CD14-positive monocyte (primary cell): ENCODE measurements around the gene EGFLAM. TPM values are rescaled to one million over a fixed set of nuclear protein-coding genes. Genes with fewer than 3 reads are reported as not detected.

Experiments used
- DNase-seq, 3 donors: peaks; one replicate each; pipeline ENCODE4 v3.0.0-alpha.2; 2011 to 2022
- H2AFZ ChIP-seq: 2 replicates; pipeline ENCODE4 v1.6.0; 2012; ENCODE audit warnings: mild to moderate bottlenecking, low read depth, low read length, inconsistent platforms; ENCODE audit not compliant: insufficient read depth, poor library complexity, severe bottlenecking
- H3K27ac ChIP-seq, 2 donors: 1 replicate in 1 of 2; 2 replicates in 1 of 2; pipeline ENCODE4 v1.5.1; 2012 to 2013; ENCODE audit warnings: low read length in 2 of 2, control low read depth in 1 of 2, inconsistent platforms in 1 of 2, low read depth in 1 of 2, mild to moderate bottlenecking in 1 of 2
- H3K27me3 ChIP-seq, 2 donors: one replicate each; pipeline versions ENCODE4 v1.6.0 to v1.6.1; 2011 to 2013; ENCODE audit warnings: low read length in 2 of 2; ENCODE audit not compliant: control insufficient read depth in 2 of 2, insufficient read depth in 2 of 2
- H3K36me3 ChIP-seq, 2 donors: replicated peaks in 1 of 2; 1 replicate in 1 of 2; 2 replicates in 1 of 2; pipeline versions ENCODE4 v1.5.1 to v1.6.1; 2012 to 2013; ENCODE audit warnings: low read length in 2 of 2, control low read depth in 1 of 2, inconsistent platforms in 1 of 2, mild to moderate bottlenecking in 1 of 2; ENCODE audit not compliant: insufficient read depth in 2 of 2, control insufficient read depth in 1 of 2
- H3K4me1 ChIP-seq, 2 donors: 1 replicate in 1 of 2; 2 replicates in 1 of 2; pipeline versions ENCODE4 v1.5.1 to v1.6.1; 2012 to 2013; ENCODE audit warnings: low read length in 2 of 2, control low read depth in 1 of 2, inconsistent platforms in 1 of 2, mild to moderate bottlenecking in 1 of 2, moderate library complexity in 1 of 2; ENCODE audit not compliant: insufficient read depth in 2 of 2, control insufficient read depth in 1 of 2
- H3K4me2 ChIP-seq: replicated peaks from 2 replicates; pipeline ENCODE3; 2012; ENCODE audit warnings: low read length, moderate library complexity, mild to moderate bottlenecking; ENCODE audit not compliant: poor library complexity, severe bottlenecking; ENCODE audit errors: extremely low read depth
- H3K4me3 ChIP-seq, 3 experiments: fragments of 200-600 bp in 1 of 3; sonication (generic) in 1 of 3; replicated peaks in 1 of 3; 1 replicate in 2 of 3; 2 replicates in 1 of 3; pipeline ENCODE4 v1.5.1; 2011 to 2013; ENCODE audit warnings: low read length in 3 of 3, mild to moderate bottlenecking in 3 of 3, control low read depth in 2 of 3, low read depth in 2 of 3, inconsistent platforms in 1 of 3, moderate library complexity in 1 of 3
- H3K79me2 ChIP-seq: 2 replicates; pipeline ENCODE4 v1.6.0; 2012; ENCODE audit warnings: mild to moderate bottlenecking, control low read depth, inconsistent platforms, low read length, moderate library complexity; ENCODE audit not compliant: insufficient read depth
- H3K9ac ChIP-seq: 2 replicates; pipeline ENCODE4 v1.6.0; 2017; ENCODE audit warnings: low read length, mild to moderate bottlenecking; ENCODE audit not compliant: insufficient read depth, poor library complexity, severe bottlenecking
- H3K9me3 ChIP-seq, 2 donors: replicated peaks in 1 of 2; 1 replicate in 1 of 2; 2 replicates in 1 of 2; pipeline versions ENCODE4 v1.5.1 to v1.6.1; 2012 to 2013; ENCODE audit warnings: low read length in 2 of 2, control low read depth in 1 of 2; ENCODE audit not compliant: control insufficient read depth in 1 of 2, insufficient read depth in 1 of 2
- H4K20me1 ChIP-seq: 2 replicates; pipeline ENCODE4 v1.6.0; 2012; ENCODE audit warnings: mild to moderate bottlenecking, low read length, control low read depth, moderate library complexity; ENCODE audit not compliant: insufficient read depth
- H3K27ac Mint-ChIP-seq, 7 donors: one replicate each; pipeline ENCODE4 v1.8.0; 2020; ENCODE audit warnings: mild to moderate bottlenecking in 7 of 7, mixed read lengths in 7 of 7, moderate library complexity in 6 of 7, inconsistent platforms in 2 of 7
- H3K27me3 Mint-ChIP-seq, 3 donors: one replicate each; pipeline ENCODE4 v1.8.0; 2021 to 2022; ENCODE audit warnings: low read depth in 3 of 3, mild to moderate bottlenecking in 3 of 3, mixed read lengths in 3 of 3, moderate library complexity in 3 of 3, inconsistent platforms in 1 of 3
- H3K36me3 Mint-ChIP-seq, 2 donors: one replicate each; pipeline ENCODE4 v1.8.0; 2020; ENCODE audit warnings: mixed read lengths in 2 of 2, inconsistent platforms in 1 of 2, mild to moderate bottlenecking in 1 of 2
- H3K4me1 Mint-ChIP-seq: one replicate; pipeline ENCODE4 v1.8.0; 2020; ENCODE audit warnings: mild to moderate bottlenecking, mixed read lengths
- H3K4me3 Mint-ChIP-seq, 2 donors: one replicate each; pipeline ENCODE4 v1.8.0; 2020; ENCODE audit warnings: mild to moderate bottlenecking in 2 of 2, mixed read lengths in 2 of 2, moderate library complexity in 1 of 2
- H3K9me3 Mint-ChIP-seq, 7 donors: one replicate each; pipeline ENCODE4 v1.8.0; 2020 to 2022; ENCODE audit warnings: mixed read lengths in 7 of 7, mild to moderate bottlenecking in 6 of 7, moderate library complexity in 6 of 7, inconsistent platforms in 2 of 7
- WGBS: methylation state at CpG from one replicate; pipeline ENCODE4 v1.1.5; 2013; ENCODE audit warnings: missing lambda C conversion rate; ENCODE audit not compliant: insufficient coverage; 5-methylcytosine and 5-hydroxymethylcytosine counted together
- intact Hi-C, 2 donors: fragments of 100-400 bp; cut with micrococcal nuclease; formaldehyde crosslinking; loops; one replicate each; pipeline versions ENCODE4 v1.15.0 to v1.15.1; 2023
- polyA plus RNA-seq, 3 donors: library from polyadenylated mRNA; depleted of rRNA in 1 of 3; unstranded in 2 of 3; stranded (reverse) in 1 of 3; fragments of 300-500 nt in 2 of 3; fragments of >200 nt in 1 of 3; fragmentation: Illumina TruSeq in 2 of 3; gene quantifications; 1 replicate in 2 of 3; 2 replicates in 1 of 3; pipeline ENCODE4 v1.2.3, GENCODE V29; 2012 to 2021
- TF ChIP-seq, protein P1 (sequence below): fragments of 200-600 bp; IDR thresholded peaks from one replicate; pipeline ENCODE4 v1.8.0; 2022; ENCODE audit warnings: antibody characterized with exemption, mild to moderate bottlenecking

Gene EGFLAM
- polyA plus RNA-seq, 3 donors: not detected

- Histone ChIP-seq H3K9me3 (peaks cover 3 to 50% of the 10 kb centered on the region in 2 donors), H2AFZ (no peak overlapping the region), H3K79me2 (no peaks in the 10 kb centered on the region), H3K4me2 (no peak overlapping the region), H3K27ac (no peak overlapping the region), H3K4me3 (no peak overlapping the region), H3K4me1 (no peaks in the 10 kb centered on the region), H3K36me3 (no peaks in the 10 kb centered on the region), H3K9ac (no peak overlapping the region), H4K20me1 (no peaks in the 10 kb centered on the region), H3K27me3 (peaks cover 83 to 99% of the 10 kb centered on the region in 2 donors)
- Mint-ChIP-seq H3K36me3 (peaks cover 0 to 2% of the 10 kb centered on the region in 2 donors), H3K9me3 (peaks cover 2 to 24% (median 20%) of the 10 kb centered on the region in 7 donors), H3K27ac (no peak overlapping the region), H3K27me3 (peaks cover 93 to 98% (median 97%) of the 10 kb centered on the region in 3 donors), H3K4me1 (no peaks in the 10 kb centered on the region), H3K4me3 (peak overlapping the region in 1 of 2 donors; percentile 79)
- 100% methylated on average over 2 of the region's 5 CpGs for WGBS
- TF ChIP-seq, protein P1, sequence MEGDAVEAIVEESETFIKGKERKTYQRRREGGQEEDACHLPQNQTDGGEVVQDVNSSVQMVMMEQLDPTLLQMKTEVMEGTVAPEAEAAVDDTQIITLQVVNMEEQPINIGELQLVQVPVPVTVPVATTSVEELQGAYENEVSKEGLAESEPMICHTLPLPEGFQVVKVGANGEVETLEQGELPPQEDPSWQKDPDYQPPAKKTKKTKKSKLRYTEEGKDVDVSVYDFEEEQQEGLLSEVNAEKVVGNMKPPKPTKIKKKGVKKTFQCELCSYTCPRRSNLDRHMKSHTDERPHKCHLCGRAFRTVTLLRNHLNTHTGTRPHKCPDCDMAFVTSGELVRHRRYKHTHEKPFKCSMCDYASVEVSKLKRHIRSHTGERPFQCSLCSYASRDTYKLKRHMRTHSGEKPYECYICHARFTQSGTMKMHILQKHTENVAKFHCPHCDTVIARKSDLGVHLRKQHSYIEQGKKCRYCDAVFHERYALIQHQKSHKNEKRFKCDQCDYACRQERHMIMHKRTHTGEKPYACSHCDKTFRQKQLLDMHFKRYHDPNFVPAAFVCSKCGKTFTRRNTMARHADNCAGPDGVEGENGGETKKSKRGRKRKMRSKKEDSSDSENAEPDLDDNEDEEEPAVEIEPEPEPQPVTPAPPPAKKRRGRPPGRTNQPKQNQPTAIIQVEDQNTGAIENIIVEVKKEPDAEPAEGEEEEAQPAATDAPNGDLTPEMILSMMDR: no peak
- intact Hi-C loops: loop anchor here (10.0 kb wide), 3 partner anchors 217 to 477 kb away; no protein-coding TSS in a partner anchor
- no peak for DNase-seq
These were observed 189.4 kb downstream of the EGFLAM start for GRCh38 chr5:38447786-38448185.

DNA sequence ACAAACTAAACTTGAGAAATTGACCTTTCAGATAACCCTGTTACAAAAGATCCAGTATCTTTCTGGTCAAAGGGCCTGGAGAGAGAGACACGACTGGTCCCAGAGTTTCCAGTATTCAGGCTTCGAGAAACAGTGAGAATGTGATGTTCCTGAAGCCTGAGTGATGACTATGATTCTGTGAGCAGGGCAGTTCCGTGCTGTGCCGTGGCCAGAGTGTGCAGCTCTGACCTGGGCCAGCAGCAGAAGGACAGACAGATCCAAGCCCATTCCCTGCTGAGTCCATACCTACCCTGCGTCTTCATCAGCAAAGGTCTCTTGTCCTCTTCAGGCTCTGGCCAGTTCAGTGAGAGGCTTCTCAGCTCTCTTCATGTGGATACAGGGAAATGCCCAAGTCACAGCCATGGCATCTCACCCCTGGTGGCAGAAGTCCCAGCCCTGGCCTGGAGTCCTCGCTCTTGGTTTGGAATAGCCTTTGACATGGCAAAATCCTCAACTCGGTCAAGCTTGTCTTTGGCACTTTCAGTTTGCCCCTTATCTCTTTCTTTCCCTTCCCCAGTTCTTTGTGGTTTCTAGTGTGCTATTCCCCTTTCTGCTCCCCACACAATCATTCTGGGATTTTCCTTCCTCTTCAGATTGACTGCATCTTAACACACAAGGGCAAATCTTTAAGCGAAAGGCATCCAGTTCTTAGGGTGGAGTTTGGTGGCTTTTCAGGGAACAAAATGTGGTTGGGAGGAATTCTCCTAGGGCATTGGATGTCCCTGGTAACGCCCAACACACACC lies 190.4 kb downstream of the EGFLAM start:
- intact Hi-C loops: loop anchor here (10.0 kb wide), 3 partner anchors 216 to 476 kb away; no protein-coding TSS in a partner anchor
- H3K27me3 Mint-ChIP-seq: peaks cover 91 to 98% (median 97%) of the 10 kb centered on the region in 3 donors
- H3K4me1 ChIP-seq: peaks cover 0 to 5% of the 10 kb centered on the region in 2 donors
- DNase-seq: no peak
- peaks cover 0 to 2% of the 10 kb centered on the region in 2 donors for H3K36me3 Mint-ChIP-seq
- H2AFZ ChIP-seq: no peak overlapping the region
- peaks cover 11 to 56% of the 10 kb centered on the region in 2 donors for H3K9me3 ChIP-seq
- no peak overlapping the region for H3K9ac ChIP-seq
- H3K4me3 ChIP-seq: no peak overlapping the region
- no peak overlapping the region for H3K27ac ChIP-seq
- H4K20me1 ChIP-seq: no peaks in the 10 kb centered on the region
- H3K9me3 Mint-ChIP-seq: peaks cover 7 to 31% (median 28%) of the 10 kb centered on the region in 7 donors
- H3K4me3 Mint-ChIP-seq: peak overlapping the region in 1 of 2 donors; percentile 80
- H3K4me1 Mint-ChIP-seq: peaks cover 6% of the 10 kb centered on the region
- peak overlapping the region in 1 of 7 donors; percentile 38 for H3K27ac Mint-ChIP-seq
- no peaks in the 10 kb centered on the region for H3K36me3 ChIP-seq
- H3K79me2 ChIP-seq: no peaks in the 10 kb centered on the region
- no peak overlapping the region for H3K4me2 ChIP-seq
- TF ChIP-seq, protein P1: no peak
- H3K27me3 ChIP-seq: peaks cover 84 to 99% of the 10 kb centered on the region in 2 donors
- WGBS: 75% methylated on average over 7 of the region's 9 CpGs
